ENCODE measurements around the gene SPNS3.

SPNS3 gene

GRCh38 chr17:4498461-4499397 lies 65.0 kb downstream of the SPNS3 start, which contains the start of gene SPNS2:
SPNS2 (plus strand) TSS chr17:4498881; CDS start chr17:4499048, 167 bp downstream.
- peaks cover 17% of the 10 kb centered on the region for H3K4me1 ChIP-seq (ENCODE audit: control insufficient read depth, insufficient read depth, low read length)
- no peak within 1 kb of the TSS for H3K9ac ChIP-seq (ENCODE audit: low read depth, low read length)
- no peaks in the 10 kb centered on the region for H3K36me3 ChIP-seq (ENCODE audit: insufficient read depth, low read length)
- peaks cover 73% of the 10 kb centered on the region for H3K27me3 ChIP-seq (ENCODE audit: control insufficient read depth, insufficient read depth, low read length)
- H3K9me3 ChIP-seq (replicated peaks; ENCODE audit: low read length), result no peaks in the 10 kb centered on the region
- H3K4me2 ChIP-seq (ENCODE audit: low read length), result peak within 1 kb of the TSS; percentile 52
- no peak within 1 kb of the TSS for H3K4me3 ChIP-seq (ENCODE audit: low read length)

GRCh38 chr17:4499431-4500190 lies 65.9 kb downstream of the SPNS3 start:
- H3K9ac ChIP-seq (ENCODE audit: low read depth, low read length), result no peak overlapping the region
- no peaks in the 10 kb centered on the region for H3K36me3 ChIP-seq (ENCODE audit: insufficient read depth, low read length)
- peak overlapping the region; percentile 29 for H3K4me2 ChIP-seq (ENCODE audit: low read length)
- H3K4me3 ChIP-seq (ENCODE audit: low read length), result no peak overlapping the region
- H3K9me3 ChIP-seq (replicated peaks; ENCODE audit: low read length), result no peaks in the 10 kb centered on the region
- H3K27me3 ChIP-seq (ENCODE audit: control insufficient read depth, insufficient read depth, low read length), result peaks cover 78% of the 10 kb centered on the region
- peaks cover 17% of the 10 kb centered on the region for H3K4me1 ChIP-seq (ENCODE audit: control insufficient read depth, insufficient read depth, low read length)

- Histone ChIP-seq H3K4me1 (ENCODE audit: control insufficient read depth, insufficient read depth, low read length) (peaks cover 17% of the 10 kb centered on the region), H3K9ac (ENCODE audit: low read depth, low read length) (no peak overlapping the region), H3K9me3 (replicated peaks; ENCODE audit: low read length) (no peaks in the 10 kb centered on the region), H3K4me3 (ENCODE audit: low read length) (no peak overlapping the region), H3K36me3 (ENCODE audit: insufficient read depth, low read length) (no peaks in the 10 kb centered on the region), H3K4me2 (ENCODE audit: low read length) (no peak overlapping the region), H3K27me3 (ENCODE audit: control insufficient read depth, insufficient read depth, low read length) (peaks cover 83% of the 10 kb centered on the region)
Measured at GRCh38 chr17:4500191-4500571, 66.4 kb downstream of the SPNS3 start.

GRCh38 chr17:4501295-4501949 lies 67.7 kb downstream of the SPNS3 start:
- no peak overlapping the region for H3K4me3 ChIP-seq (ENCODE audit: low read length)
- no peak overlapping the region for H3K9ac ChIP-seq (ENCODE audit: low read depth, low read length)
- H3K27me3 ChIP-seq (ENCODE audit: control insufficient read depth, insufficient read depth, low read length), result peaks cover 88% of the 10 kb centered on the region
- no peaks in the 10 kb centered on the region for H3K36me3 ChIP-seq (ENCODE audit: insufficient read depth, low read length)
- H3K4me1 ChIP-seq (ENCODE audit: control insufficient read depth, insufficient read depth, low read length), result peaks cover 17% of the 10 kb centered on the region
- H3K9me3 ChIP-seq (replicated peaks; ENCODE audit: low read length), result no peaks in the 10 kb centered on the region
- H3K4me2 ChIP-seq (ENCODE audit: low read length), result no peak overlapping the region

- Histone ChIP-seq H3K9me3 (replicated peaks; ENCODE audit: low read length) (no peaks in the 10 kb centered on the region), H3K4me2 (ENCODE audit: low read length) (no peak overlapping the region), H3K4me1 (ENCODE audit: control insufficient read depth, insufficient read depth, low read length) (peaks cover 8% of the 10 kb centered on the region), H3K36me3 (ENCODE audit: insufficient read depth, low read length) (no peaks in the 10 kb centered on the region), H3K4me3 (ENCODE audit: low read length) (no peak overlapping the region), H3K9ac (ENCODE audit: low read depth, low read length) (no peak overlapping the region), H3K27me3 (ENCODE audit: control insufficient read depth, insufficient read depth, low read length) (peaks cover 85% of the 10 kb centered on the region)
Measured at GRCh38 chr17:4502466-4503154, 68.9 kb downstream of the SPNS3 start.

GRCh38 chr17:4503283-4504025 lies 69.7 kb downstream of the SPNS3 start:
- peaks cover 83% of the 10 kb centered on the region for H3K27me3 ChIP-seq (ENCODE audit: control insufficient read depth, insufficient read depth, low read length)
- no peak overlapping the region for H3K4me3 ChIP-seq (ENCODE audit: low read length)
- no peaks in the 10 kb centered on the region for H3K4me1 ChIP-seq (ENCODE audit: control insufficient read depth, insufficient read depth, low read length)
- no peak overlapping the region for H3K9ac ChIP-seq (ENCODE audit: low read depth, low read length)
- no peaks in the 10 kb centered on the region for H3K36me3 ChIP-seq (ENCODE audit: insufficient read depth, low read length)
- no peaks in the 10 kb centered on the region for H3K9me3 ChIP-seq (replicated peaks; ENCODE audit: low read length)
- H3K4me2 ChIP-seq (ENCODE audit: low read length), result no peak overlapping the region

- Histone ChIP-seq H3K4me3 (ENCODE audit: low read length) (no peak overlapping the region), H3K4me2 (ENCODE audit: low read length) (no peak overlapping the region), H3K4me1 (ENCODE audit: control insufficient read depth, insufficient read depth, low read length) (no peaks in the 10 kb centered on the region), H3K9me3 (replicated peaks; ENCODE audit: low read length) (no peaks in the 10 kb centered on the region), H3K36me3 (ENCODE audit: insufficient read depth, low read length) (no peaks in the 10 kb centered on the region), H3K27me3 (ENCODE audit: control insufficient read depth, insufficient read depth, low read length) (peaks cover 82% of the 10 kb centered on the region), H3K9ac (ENCODE audit: low read depth, low read length) (no peak overlapping the region)
Measured at GRCh38 chr17:4504188-4504587, 70.4 kb downstream of the SPNS3 start.

GRCh38 chr17:4505187-4505586 lies 71.4 kb downstream of the SPNS3 start:
- Histone ChIP-seq H3K27me3 (ENCODE audit: control insufficient read depth, insufficient read depth, low read length) (peaks cover 81% of the 10 kb centered on the region), H3K4me2 (ENCODE audit: low read length) (no peak overlapping the region), H3K9me3 (replicated peaks; ENCODE audit: low read length) (no peaks in the 10 kb centered on the region), H3K4me1 (ENCODE audit: control insufficient read depth, insufficient read depth, low read length) (no peaks in the 10 kb centered on the region), H3K9ac (ENCODE audit: low read depth, low read length) (no peak overlapping the region), H3K4me3 (ENCODE audit: low read length) (no peak overlapping the region), H3K36me3 (ENCODE audit: insufficient read depth, low read length) (no peaks in the 10 kb centered on the region)

- Histone ChIP-seq H3K36me3 (ENCODE audit: insufficient read depth, low read length) (no peaks in the 10 kb centered on the region), H3K9ac (ENCODE audit: low read depth, low read length) (no peak overlapping the region), H3K4me3 (ENCODE audit: low read length) (no peak overlapping the region), H3K27me3 (ENCODE audit: control insufficient read depth, insufficient read depth, low read length) (peaks cover 79% of the 10 kb centered on the region), H3K4me2 (ENCODE audit: low read length) (no peak overlapping the region), H3K9me3 (replicated peaks; ENCODE audit: low read length) (no peaks in the 10 kb centered on the region), H3K4me1 (ENCODE audit: control insufficient read depth, insufficient read depth, low read length) (no peaks in the 10 kb centered on the region)
Measured at GRCh38 chr17:4506175-4506813, 72.6 kb downstream of the SPNS3 start.

- Histone ChIP-seq H3K9ac (ENCODE audit: low read depth, low read length) (no peak overlapping the region), H3K4me2 (ENCODE audit: low read length) (no peak overlapping the region), H3K36me3 (ENCODE audit: insufficient read depth, low read length) (no peaks in the 10 kb centered on the region), H3K4me3 (ENCODE audit: low read length) (no peak overlapping the region), H3K9me3 (replicated peaks; ENCODE audit: low read length) (no peaks in the 10 kb centered on the region), H3K27me3 (ENCODE audit: control insufficient read depth, insufficient read depth, low read length) (peaks cover 80% of the 10 kb centered on the region), H3K4me1 (ENCODE audit: control insufficient read depth, insufficient read depth, low read length) (no peaks in the 10 kb centered on the region)
Measured at GRCh38 chr17:4506892-4507291, 73.2 kb downstream of the SPNS3 start.
